ENCODE measurements around the gene KATNB1. TPM values are rescaled to one million over a fixed set of nuclear protein-coding genes. Genes with fewer than 3 reads are reported as not detected.

Gene KATNB1
- total RNA-seq, 1 donor from 2014 or later: 24.9 TPM

- Mint-ChIP-seq H3K27ac (no peak overlapping the region), H3K9me3 (no peaks in the 10 kb centered on the region), H3K4me3 (no peak overlapping the region), H3K4me1 (peaks cover 13% of the 10 kb centered on the region), H3K36me3 (peaks cover 9% of the 10 kb centered on the region), H3K27me3 (ENCODE audit: low read depth) (no peaks in the 10 kb centered on the region)
- no peak for DNase-seq (ENCODE audit: low spot score in 2 of 2, unreplicated experiment in 2 of 2)
- TF ChIP-seq CTCF (IDR thresholded peaks at IDR 0.05; ENCODE audit: unreplicated experiment): no peak
Measured at GRCh38 chr16:57759131-57759530, 23.6 kb downstream of the KATNB1 start.

DNA sequence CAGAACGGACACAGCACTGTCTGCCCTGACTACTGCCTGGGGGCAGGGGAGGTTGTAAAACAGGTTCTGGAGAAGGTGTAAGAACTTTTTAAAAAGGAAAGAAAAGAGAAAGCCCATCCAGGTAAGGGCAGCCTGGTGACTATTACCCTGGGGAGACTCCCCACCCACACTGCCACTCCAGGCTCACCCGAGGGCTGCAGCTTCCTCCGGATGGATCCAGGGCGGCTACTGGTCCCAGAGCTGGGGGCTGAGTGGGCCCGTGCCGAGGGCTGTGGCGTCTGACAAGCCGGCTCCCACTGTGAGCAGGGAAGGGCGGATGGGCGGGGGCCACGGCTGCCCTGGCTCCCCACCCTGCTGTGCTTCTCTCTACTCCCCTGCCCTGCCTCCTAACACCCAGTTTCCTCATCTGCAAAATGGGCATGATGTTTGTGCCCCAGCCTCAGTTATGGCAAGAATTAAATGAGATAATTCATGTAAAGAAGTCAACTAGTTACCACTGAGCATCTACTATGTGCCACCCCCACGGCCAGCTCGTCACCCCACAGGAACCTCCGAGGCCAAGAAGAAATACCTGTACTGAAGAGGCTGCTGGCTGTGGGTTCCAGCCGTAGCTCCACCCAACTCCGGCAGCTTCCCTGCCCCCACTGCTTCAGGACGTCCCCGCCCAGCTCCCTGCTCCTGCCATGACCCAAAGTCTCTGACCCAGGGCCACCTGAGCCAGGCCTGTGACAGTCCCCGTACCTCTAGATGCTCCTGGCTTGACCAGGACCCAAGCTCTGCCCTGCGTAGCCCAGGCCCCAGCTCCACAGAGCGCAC lies 24.2 kb downstream of the KATNB1 start:
- Mint-ChIP-seq H3K27ac (peak overlapping the region; percentile 16), H3K4me3 (no peak overlapping the region), H3K36me3 (peaks cover 8% of the 10 kb centered on the region), H3K27me3 (ENCODE audit: low read depth) (no peaks in the 10 kb centered on the region), H3K9me3 (no peaks in the 10 kb centered on the region), H3K4me1 (peaks cover 13% of the 10 kb centered on the region)
- no peak for TF ChIP-seq CTCF (IDR thresholded peaks at IDR 0.05; ENCODE audit: unreplicated experiment)
- peak in 1 of 2 experiments; percentile 62 for DNase-seq (ENCODE audit: low spot score in 2 of 2, unreplicated experiment in 2 of 2)

GRCh38 chr16:57760357-57761160 lies 25.0 kb downstream of the KATNB1 start:
- H3K9me3 Mint-ChIP-seq: no peaks in the 10 kb centered on the region
- H3K4me1 Mint-ChIP-seq: peaks cover 13% of the 10 kb centered on the region
- no peak for DNase-seq (ENCODE audit: low spot score in 2 of 2, unreplicated experiment in 2 of 2)
- H3K27ac Mint-ChIP-seq: no peak overlapping the region
- H3K27me3 Mint-ChIP-seq (ENCODE audit: low read depth): no peaks in the 10 kb centered on the region
- peaks cover 13% of the 10 kb centered on the region for H3K36me3 Mint-ChIP-seq
- no peak for TF ChIP-seq CTCF (IDR thresholded peaks at IDR 0.05; ENCODE audit: unreplicated experiment)
- H3K4me3 Mint-ChIP-seq: no peak overlapping the region

GRCh38 chr16:57761301-57761700 lies 25.7 kb downstream of the KATNB1 start:
- Mint-ChIP-seq H3K27ac (no peak overlapping the region), H3K9me3 (no peaks in the 10 kb centered on the region), H3K27me3 (ENCODE audit: low read depth) (no peaks in the 10 kb centered on the region), H3K4me1 (peaks cover 11% of the 10 kb centered on the region), H3K36me3 (peaks cover 16% of the 10 kb centered on the region), H3K4me3 (no peak overlapping the region)
- TF ChIP-seq CTCF (IDR thresholded peaks at IDR 0.05; ENCODE audit: unreplicated experiment): no peak
- DNase-seq (ENCODE audit: low spot score in 2 of 2, unreplicated experiment in 2 of 2): no peak

- H3K9me3 Mint-ChIP-seq: no peaks in the 10 kb centered on the region
- H3K4me3 Mint-ChIP-seq: no peak overlapping the region
- H3K36me3 Mint-ChIP-seq: peaks cover 16% of the 10 kb centered on the region
- no peak for TF ChIP-seq CTCF (IDR thresholded peaks at IDR 0.05; ENCODE audit: unreplicated experiment)
- no peak for DNase-seq (ENCODE audit: low spot score in 2 of 2, unreplicated experiment in 2 of 2)
- H3K27ac Mint-ChIP-seq: no peak overlapping the region
- H3K4me1 Mint-ChIP-seq: peaks cover 11% of the 10 kb centered on the region
- H3K27me3 Mint-ChIP-seq (ENCODE audit: low read depth): no peaks in the 10 kb centered on the region
Measured at GRCh38 chr16:57761957-57762356, 26.4 kb downstream of the KATNB1 start.

Measured in mesothelial cell of epicardium (in vitro differentiated cells).